K562 (cell line): ENCODE results near the gene MED16. TPM values are rescaled to one million over a fixed set of nuclear protein-coding genes. Genes with fewer than 3 reads are reported as not detected.

Experiments
- BCLAF1 ChIP-seq, 2 experiments: fragments of 450-650 bp in 1 of 2; IDR thresholded peaks; 2 replicates each; pipeline ENCODE4 v1.6.1; 2011 to 2017; ENCODE audit warnings: low read depth in 2 of 2, antibody characterized with exemption in 1 of 2, borderline replicate concordance in 1 of 2, low read length in 1 of 2, mild to moderate bottlenecking in 1 of 2, mixed read lengths in 1 of 2; ENCODE audit not compliant: control insufficient read depth in 1 of 2
- BCOR ChIP-seq: fragments of 450-650 bp; IDR thresholded peaks from 2 replicates; pipeline ENCODE4 v1.6.1; 2016
- CBFA2T2 ChIP-seq: fragments of 450-650 bp; conservative IDR thresholded peaks from 2 replicates; pipeline ENCODE4 v1.6.1; 2017; ENCODE audit warnings: mild to moderate bottlenecking
- CBFB ChIP-seq: sonication (generic); formaldehyde crosslinking; IDR thresholded peaks from 2 replicates; pipeline ENCODE4 v1.4.0; 2020; ENCODE audit warnings: mild to moderate bottlenecking, missing genetic modification reagents
- HOXB6 ChIP-seq: fragments of 250-450 bp; sonication (Bioruptor Pico); IDR thresholded peaks from 2 replicates; pipeline ENCODE4 v1.5.1; 2022; ENCODE audit warnings: mild to moderate bottlenecking, borderline replicate concordance
- MECOM ChIP-seq: fragments of 250-450 bp; sonication (Bioruptor Pico); IDR thresholded peaks from 2 replicates; pipeline ENCODE4 v1.8.0; 2022; ENCODE audit warnings: inconsistent platforms
- MTA2 ChIP-seq: fragments of 450-650 bp; IDR thresholded peaks from 2 replicates; pipeline ENCODE4 v1.6.1; 2016; ENCODE audit warnings: low read depth
- PTBP1 ChIP-seq: fragments of 200-400 bp; formaldehyde crosslinking; IDR thresholded peaks from 2 replicates; pipeline ENCODE4 v1.6.1; 2017; ENCODE audit warnings: low read depth, low read length
- RBFOX2 ChIP-seq: fragments of 200-400 bp; formaldehyde crosslinking; IDR thresholded peaks from 2 replicates; pipeline ENCODE4 v1.6.1; 2017; ENCODE audit warnings: low read depth, mild to moderate bottlenecking, low read length, moderate library complexity
- RBM22 ChIP-seq: fragments of 200-400 bp; formaldehyde crosslinking; IDR thresholded peaks from 2 replicates; pipeline ENCODE4 v1.6.1; 2018; ENCODE audit warnings: low read length, low read depth; ENCODE audit not compliant: poor library complexity, severe bottlenecking
- RHOXF2B ChIP-seq: fragments of 250-450 bp; sonication (Bioruptor Pico); conservative IDR thresholded peaks from 2 replicates; pipeline ENCODE4 v1.5.1; 2021
- SNIP1 ChIP-seq: fragments of 450-650 bp; IDR thresholded peaks from 2 replicates; pipeline ENCODE4 v1.7.1; 2017; ENCODE audit warnings: low read depth, mild to moderate bottlenecking
- SP2 ChIP-seq: IDR thresholded peaks from 2 replicates; pipeline ENCODE4 v1.6.1; 2011; ENCODE audit warnings: mild to moderate bottlenecking, low read depth, low read length, moderate library complexity; ENCODE audit not compliant: poor library complexity, severe bottlenecking; ENCODE audit errors: extremely low read depth
- SUPT5H ChIP-seq: fragments of 450-650 bp; IDR thresholded peaks from 2 replicates; pipeline ENCODE4 v1.6.1; 2016
- TCF15 ChIP-seq: fragments of 250-450 bp; sonication (Bioruptor Pico); IDR thresholded peaks from 2 replicates; pipeline ENCODE4 v1.8.0; 2022; ENCODE audit warnings: moderate library complexity, mild to moderate bottlenecking, inconsistent platforms
- ZBTB33 ChIP-seq: sonication (generic); formaldehyde crosslinking; IDR thresholded peaks from 2 replicates; pipeline ENCODE4 v1.8.1; 2023; ENCODE audit warnings: mild to moderate bottlenecking, missing genetic modification reagents
- ZNF280B ChIP-seq: fragments of 250-450 bp; sonication (Bioruptor Pico); IDR thresholded peaks from 2 replicates; pipeline ENCODE4 v1.5.1; 2021; ENCODE audit warnings: mild to moderate bottlenecking
- ZNF311 ChIP-seq: fragments of 250-450 bp; sonication (Bioruptor Pico); IDR thresholded peaks from 2 replicates; pipeline ENCODE4 v1.4.0; 2020; ENCODE audit warnings: mild to moderate bottlenecking, moderate library complexity
- polyA plus RNA-seq, 8 experiments: library from polyadenylated mRNA; depleted of rRNA in 4 of 8; stranded (reverse) in 5 of 8; unstranded in 3 of 8; fragments of >200 nt; fragmentation: Nextera tagmentation in 2 of 8; fragmentation: Illumina TruSeq in 1 of 8; extraction: Ambion mirVana in 2 of 8; extraction: Trizol in 1 of 8; gene quantifications; 2 replicates each; pipeline versions ENCODE4 v1.2.1 to v1.2.3, GENCODE V29; 2011 to 2014; ENCODE audit warnings: inconsistent platforms in 1 of 8, missing spikeins in 1 of 8
- total RNA-seq, 7 experiments: library from RNA; depleted of rRNA in 6 of 7; stranded (reverse); fragments of >200 nt in 6 of 7; fragmentation: Illumina TruSeq in 2 of 7; extraction: Trizol in 2 of 7; gene quantifications; 2 replicates each; pipeline versions ENCODE4 v1.2.1 to v1.2.3, GENCODE V29; 2011 to 2021; ENCODE audit warnings: low replicate concordance in 1 of 7

Gene MED16
- total and polyA plus RNA-seq, 9 of the 15 experiments (the other 6 are each of a cell fraction or from before 2014, with no cell fraction given), result 0.89 to 59.9 (median 8.6) TPM

- peak; percentile 35 for TF ChIP-seq RBM22
- TF ChIP-seq ZNF311 (CRISPR knock-in tag), result no peak
- 0 out of 2 replicates have a peak, but pooled peaks have one; percentile 32 for TF ChIP-seq MECOM
- TF ChIP-seq SUPT5H, result no peak
- no peak for TF ChIP-seq SP2
- no peak; the same call in none of the 2 replicates for TF ChIP-seq ZBTB33 (CRISPR knock-in tag)
- TF ChIP-seq CBFB (CRISPR knock-in tag), result no peak
- TF ChIP-seq CBFA2T2, result peak; percentile 88
- peak; percentile 94 for TF ChIP-seq BCOR
- TF ChIP-seq HOXB6 (CRISPR knock-in tag), result no peak
- peak; percentile 95 for TF ChIP-seq MTA2
- no peak for TF ChIP-seq RHOXF2B
- TF ChIP-seq BCLAF1 (IDR thresholded peaks at IDR 0.05; ENCODE audit: borderline replicate concordance in 1 of 2, control insufficient read depth in 1 of 2, low read depth in 2 of 2, low read length in 1 of 2), result no peak
- no peak for TF ChIP-seq ZNF280B
- no peak for TF ChIP-seq SNIP1
- TF ChIP-seq RBFOX2, result peak; percentile 72
- TF ChIP-seq PTBP1, result peak; percentile 96; the same call in 1 of the 2 replicates
- TF ChIP-seq TCF15 (CRISPR knock-in tag), result no peak
Measured at GRCh38 chr19:907183-907853, 14.3 kb upstream of the MED16 start (continued).
